Measurements from ENCODE around the gene PHKA1. TPM values are rescaled to one million over a fixed set of nuclear protein-coding genes. Genes with fewer than 3 reads are reported as not detected.

Gene PHKA1
- total RNA-seq, 1 experiment from 2014 or later = 5.1 TPM

DNA sequence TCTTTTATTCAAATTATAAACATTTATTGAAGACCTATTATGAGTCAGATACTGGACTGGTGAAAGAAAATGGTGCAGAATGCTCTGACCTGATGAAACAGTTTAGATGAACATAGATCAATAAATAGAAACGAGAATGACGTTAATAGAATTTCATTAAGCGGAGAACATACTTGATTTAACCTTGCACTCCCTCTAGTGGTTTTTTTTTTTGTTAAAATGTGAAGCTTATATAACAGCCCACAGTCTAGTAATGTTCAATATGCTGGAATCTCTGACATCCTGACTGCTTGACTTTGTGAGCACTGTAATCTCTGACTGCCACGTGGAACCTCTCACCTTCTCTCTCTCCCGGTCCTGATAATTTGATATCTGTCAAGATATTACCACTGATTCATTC is 173.8 kb downstream of the PHKA1 start:
- no peaks in the 10 kb centered on the region for H3K36me3 Mint-ChIP-seq (ENCODE audit: insufficient read depth, unreplicated experiment)
- DNase-seq = peak in 1 of 2 experiments; percentile 1
- ChIA-PET POLR2A (interaction anchor here (0.6 kb wide), 3 partner anchors 14 to 270 kb away, joined by 3 to 6 read pairs (median 5); no protein-coding TSS in a partner anchor), CTCF (interaction anchor here (0.5 to 2.1 kb wide), 12 partner anchors 14 to 1636 kb away, joined by 3 to 23 read pairs (median 4); no protein-coding TSS in a partner anchor)
- H3K9me3 Mint-ChIP-seq (ENCODE audit: unreplicated experiment) = no peaks in the 10 kb centered on the region
- H3K36me3 ChIP-seq (ENCODE audit: control insufficient read depth, insufficient read depth, low read length) = no peaks in the 10 kb centered on the region
- peak in 1 of 2 experiments; percentile 21 for TF ChIP-seq CTCF (IDR thresholded peaks at IDR 0.05; ENCODE audit: insufficient read depth in 1 of 2, low read depth in 1 of 2, low read length in 1 of 2, severe bottlenecking in 1 of 2, unreplicated experiment in 1 of 2)
- H3K4me1 Mint-ChIP-seq (ENCODE audit: low read depth, unreplicated experiment) = peaks cover 8% of the 10 kb centered on the region
- no TSS peak for BruUV-seq (replicated peaks)
- H3K9me3 ChIP-seq = no peaks in the 10 kb centered on the region
- H3K4me1 ChIP-seq = no peaks in the 10 kb centered on the region
- H3K27me3 ChIP-seq (replicated peaks; ENCODE audit: control insufficient read depth, insufficient read depth, low read length) = no peaks in the 10 kb centered on the region
- no peak overlapping the region for H3K4me3 ChIP-seq (ENCODE audit: low read depth, low read length)
- H3K27me3 Mint-ChIP-seq (ENCODE audit: insufficient read depth, unreplicated experiment) = no peaks in the 10 kb centered on the region
- peak overlapping the region; percentile 48 for H3K27ac Mint-ChIP-seq (ENCODE audit: unreplicated experiment)
- intact Hi-C loops (cut with micrococcal nuclease; ENCODE audit: unreplicated experiment) = loop anchor here (1.0 kb wide), 2 partner anchors 242 to 295 kb away; no protein-coding TSS in a partner anchor
- no peak overlapping the region for H3K4me3 Mint-ChIP-seq (ENCODE audit: unreplicated experiment)

DNA sequence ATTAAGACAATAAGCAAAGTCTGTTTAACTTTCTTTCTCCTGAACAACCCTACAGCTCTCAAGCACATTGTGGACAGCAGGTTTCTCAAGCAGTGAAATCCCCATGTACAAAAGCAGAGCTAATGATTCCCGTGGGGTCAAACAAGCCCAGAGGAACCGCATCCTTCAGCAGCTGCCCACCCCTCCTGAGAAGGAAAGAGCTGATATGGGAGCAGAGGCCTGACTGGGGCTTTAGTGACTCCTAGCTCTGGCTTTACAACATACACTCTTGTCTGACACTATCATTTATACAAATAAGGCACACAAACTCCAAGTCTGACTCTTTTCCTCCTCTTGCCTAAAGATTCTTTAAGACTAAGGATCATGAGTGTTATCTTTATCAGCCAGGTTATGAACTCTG is 174.3 kb downstream of the PHKA1 start:
- TF ChIP-seq CTCF (IDR thresholded peaks at IDR 0.05; ENCODE audit: insufficient read depth in 1 of 2, low read depth in 1 of 2, low read length in 1 of 2, severe bottlenecking in 1 of 2, unreplicated experiment in 1 of 2) = no peak
- Mint-ChIP-seq H3K27me3 (ENCODE audit: insufficient read depth, unreplicated experiment) (no peaks in the 10 kb centered on the region), H3K4me1 (ENCODE audit: low read depth, unreplicated experiment) (peaks cover 8% of the 10 kb centered on the region), H3K9me3 (ENCODE audit: unreplicated experiment) (no peaks in the 10 kb centered on the region), H3K4me3 (ENCODE audit: unreplicated experiment) (no peak overlapping the region), H3K36me3 (ENCODE audit: insufficient read depth, unreplicated experiment) (no peaks in the 10 kb centered on the region), H3K27ac (ENCODE audit: unreplicated experiment) (no peak overlapping the region)
- H3K27me3 ChIP-seq (replicated peaks; ENCODE audit: control insufficient read depth, insufficient read depth, low read length) = no peaks in the 10 kb centered on the region
- DNase-seq = no peak
- ChIA-PET CTCF (interaction anchor here (1.5 to 2.1 kb wide), 2 partner anchors 14 to 242 kb away, joined by 9 to 23 read pairs; no protein-coding TSS in a partner anchor), POLR2A (no interaction called here)
- H3K4me3 ChIP-seq (ENCODE audit: low read depth, low read length) = no peak overlapping the region
- no peaks in the 10 kb centered on the region for H3K36me3 ChIP-seq (ENCODE audit: control insufficient read depth, insufficient read depth, low read length)
- no TSS peak for BruUV-seq (replicated peaks)
- H3K9me3 ChIP-seq = no peaks in the 10 kb centered on the region
- intact Hi-C loops (cut with micrococcal nuclease; ENCODE audit: unreplicated experiment) = loop anchor here (1.0 kb wide), 2 partner anchors 242 to 295 kb away; no protein-coding TSS in a partner anchor
- no peaks in the 10 kb centered on the region for H3K4me1 ChIP-seq

DNA sequence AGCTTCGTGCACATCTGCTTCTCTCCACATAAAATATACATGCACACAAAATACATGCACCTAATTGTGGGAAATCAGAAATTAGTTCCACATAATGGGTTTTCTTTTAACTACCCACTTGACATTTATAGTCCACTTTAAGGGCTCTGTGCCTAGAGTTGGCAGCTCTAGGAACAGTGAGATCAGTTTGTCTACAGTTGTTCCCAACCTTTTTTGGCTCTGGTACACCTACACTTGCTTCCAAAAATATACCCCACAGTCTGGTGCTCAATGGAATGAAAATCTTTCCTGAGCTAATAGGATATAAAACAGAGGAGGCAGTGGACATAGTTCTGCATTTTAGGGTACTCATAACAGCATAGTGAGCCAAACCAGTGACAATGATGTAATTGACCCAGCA is 177.6 kb downstream of the PHKA1 start:
- H3K4me3 Mint-ChIP-seq (ENCODE audit: unreplicated experiment) = no peak overlapping the region
- Histone ChIP-seq H3K4me3 (ENCODE audit: low read depth, low read length) (no peak overlapping the region), H3K36me3 (ENCODE audit: control insufficient read depth, insufficient read depth, low read length) (no peaks in the 10 kb centered on the region), H3K4me1 (no peaks in the 10 kb centered on the region), H3K27me3 (replicated peaks; ENCODE audit: control insufficient read depth, insufficient read depth, low read length) (no peaks in the 10 kb centered on the region), H3K9me3 (no peaks in the 10 kb centered on the region)
- H3K27ac Mint-ChIP-seq (ENCODE audit: unreplicated experiment) = no peak overlapping the region
- intact Hi-C loops (cut with micrococcal nuclease; ENCODE audit: unreplicated experiment) = no loop called here
- no TSS peak for BruUV-seq (replicated peaks)
- CTCF ChIA-PET = no interaction called here
- no peak for DNase-seq
- TF ChIP-seq CTCF (IDR thresholded peaks at IDR 0.05; ENCODE audit: insufficient read depth in 1 of 2, low read depth in 1 of 2, low read length in 1 of 2, severe bottlenecking in 1 of 2, unreplicated experiment in 1 of 2) = no peak
- POLR2A ChIA-PET = no interaction called here
- H3K4me1 Mint-ChIP-seq (ENCODE audit: low read depth, unreplicated experiment) = peaks cover 8% of the 10 kb centered on the region
- no peaks in the 10 kb centered on the region for H3K36me3 Mint-ChIP-seq (ENCODE audit: insufficient read depth, unreplicated experiment)
- H3K9me3 Mint-ChIP-seq (ENCODE audit: unreplicated experiment) = no peaks in the 10 kb centered on the region
- H3K27me3 Mint-ChIP-seq (ENCODE audit: insufficient read depth, unreplicated experiment) = no peaks in the 10 kb centered on the region

Measured in Caco-2 (cell line).